Stimulated activated CD4-positive, alpha-beta T cell treated with anti-CD3 and anti-CD28 coated beads, TNF-alpha, amount 100 ng/mL, for 4 hours (primary cell): ENCODE data around the gene C11orf87.

Experiments used
- DNase-seq, 3 experiments: peaks; one replicate each; pipeline ENCODE4 v3.0.0-alpha.2; 2020; ENCODE audit warnings: low read depth in 3 of 3

Gene C11orf87

DNA sequence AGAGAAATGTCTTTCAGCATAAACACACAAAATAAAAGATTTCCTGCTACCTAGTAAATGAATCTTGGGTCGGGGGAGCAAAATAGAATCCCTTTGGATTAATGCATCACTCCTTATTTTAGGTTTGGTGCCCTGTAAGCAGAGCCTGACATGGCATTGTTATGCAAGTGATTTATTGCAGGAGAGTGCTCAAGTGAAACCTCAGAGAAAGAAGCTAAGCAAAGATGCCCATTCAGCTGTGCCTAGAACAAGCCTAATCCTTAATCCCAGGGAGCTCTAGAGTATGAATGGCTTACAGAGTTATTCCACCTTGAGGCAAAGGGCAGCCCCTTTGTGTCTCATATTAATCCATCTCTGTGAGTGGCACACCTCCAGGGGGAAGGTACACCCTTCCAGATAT lies 21.1 kb downstream of the C11orf87 start:
- DNase-seq: no peak

DNA sequence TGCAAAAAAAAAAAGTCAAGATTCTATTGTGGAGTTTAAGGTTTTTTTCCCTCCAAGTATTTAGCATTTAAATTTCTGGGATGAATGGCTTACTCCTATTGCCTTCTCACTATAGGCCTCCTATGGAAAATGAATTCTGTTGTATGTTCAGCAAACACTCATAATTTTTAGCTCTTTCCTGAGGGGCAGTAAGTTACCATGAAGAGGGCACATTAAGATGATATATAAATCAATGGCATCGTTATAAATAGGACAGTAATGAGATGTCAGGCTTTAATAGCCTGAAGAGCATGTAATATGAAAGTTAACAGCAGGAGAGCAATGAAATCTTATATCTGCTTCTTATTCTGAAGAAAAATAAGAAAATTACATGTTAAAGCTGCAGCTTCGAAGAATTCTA lies 32.9 kb downstream of the C11orf87 start:
- DNase-seq: no peak
